Stimulated activated CD8-positive, alpha-beta memory T cell treated with anti-CD3 and anti-CD28 coated beads, Interleukin-12 subunit alpha, Interleukin-12 subunit beta, amount 100 ng/mL, for 4 hours (primary cell): ENCODE measurements around the gene NACC1.
A peak's percentile ranks its signal among the peaks of the same experiment; 100 is the strongest.
"Not testable (repeated sequence)": the region's sequence is repeated elsewhere in the genome, so short reads cannot be mapped to it uniquely, and the experiment has no call there.

Experiments used
- DNase-seq: peaks from one replicate; pipeline ENCODE4 v3.0.0-alpha.2; 2020; ENCODE audit warnings: low read depth

Gene NACC1

DNA sequence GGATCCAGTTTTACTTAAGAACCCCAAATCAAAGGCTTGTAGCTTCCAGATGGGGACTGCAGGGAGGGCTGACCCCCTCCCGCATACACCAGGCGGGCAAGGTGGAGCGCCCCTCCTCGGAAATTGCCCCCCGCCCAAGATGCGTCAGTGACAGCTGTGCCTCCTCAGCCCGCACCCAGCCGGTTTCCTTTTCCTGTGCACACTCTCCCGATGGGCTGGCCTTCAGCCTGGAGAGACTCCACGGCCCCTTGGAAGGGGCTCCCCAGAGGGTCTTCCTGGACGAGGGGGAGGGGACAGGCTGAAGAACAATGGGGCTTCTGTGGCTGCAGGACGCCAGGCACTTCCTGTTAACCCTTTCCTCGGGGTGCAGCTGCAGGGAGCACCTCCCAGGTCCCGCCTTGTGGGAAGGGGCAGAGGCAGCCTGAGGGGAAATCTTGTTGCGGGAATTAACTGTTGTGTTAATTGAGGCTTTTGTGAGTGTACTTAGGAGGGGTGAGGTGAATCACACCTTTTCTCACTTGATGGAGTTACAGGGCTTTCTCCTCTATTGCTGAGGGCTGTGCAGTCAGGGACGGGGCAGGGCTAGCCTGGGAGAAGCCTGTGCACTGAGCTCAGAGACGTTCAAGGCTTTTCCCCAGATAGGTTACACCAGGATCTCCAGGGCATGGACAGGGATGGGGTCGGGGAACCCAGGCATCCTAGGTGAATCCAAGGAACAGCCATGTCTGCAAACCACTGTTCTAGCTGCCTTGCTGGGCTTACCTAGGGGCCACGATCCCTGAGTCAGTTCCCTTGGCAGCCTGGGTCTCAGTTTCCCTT lies 46.5 kb downstream of the NACC1 start:
- no peak for DNase-seq

DNA sequence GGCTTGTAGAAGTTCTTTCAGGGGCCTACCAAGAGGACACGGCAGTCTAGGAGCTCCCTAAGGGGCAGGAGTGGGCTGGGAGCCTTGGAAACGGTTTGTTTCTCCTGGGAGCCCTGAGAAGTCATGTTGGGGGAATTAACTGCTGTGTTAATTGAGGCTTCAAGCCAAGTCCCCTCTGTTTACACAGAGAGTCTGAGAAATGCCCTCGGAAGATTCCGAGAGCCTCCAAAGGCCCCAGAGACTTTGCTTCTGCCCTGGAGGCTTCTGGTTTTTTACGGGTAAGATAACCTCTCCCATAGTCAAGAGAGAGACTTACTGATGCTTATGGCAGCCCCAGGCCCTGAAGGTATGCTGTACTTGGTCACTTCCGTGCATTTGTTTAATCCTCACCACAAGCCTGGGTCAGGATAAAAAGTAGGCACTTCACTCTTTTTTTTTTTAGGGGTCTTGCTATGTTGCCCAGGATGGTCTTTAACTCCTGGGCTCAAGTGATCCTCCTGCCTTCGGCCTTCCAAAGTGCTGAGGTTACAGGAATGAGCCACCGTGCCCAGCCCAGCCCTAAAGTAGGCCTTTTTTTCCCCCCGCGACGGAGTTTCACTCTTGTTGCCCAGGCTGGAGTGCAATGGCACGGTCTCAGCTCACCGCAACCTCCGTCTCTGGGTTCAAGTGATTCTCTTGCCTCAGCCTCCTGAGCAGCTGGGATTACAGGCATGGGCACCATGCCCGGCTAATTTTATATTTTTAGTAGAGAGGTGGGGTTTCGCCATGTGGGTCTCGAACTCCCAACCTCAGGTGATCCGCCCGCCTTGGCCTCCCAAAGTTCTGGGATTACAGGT lies 47.3 kb downstream of the NACC1 start:
- no peak for DNase-seq

DNA sequence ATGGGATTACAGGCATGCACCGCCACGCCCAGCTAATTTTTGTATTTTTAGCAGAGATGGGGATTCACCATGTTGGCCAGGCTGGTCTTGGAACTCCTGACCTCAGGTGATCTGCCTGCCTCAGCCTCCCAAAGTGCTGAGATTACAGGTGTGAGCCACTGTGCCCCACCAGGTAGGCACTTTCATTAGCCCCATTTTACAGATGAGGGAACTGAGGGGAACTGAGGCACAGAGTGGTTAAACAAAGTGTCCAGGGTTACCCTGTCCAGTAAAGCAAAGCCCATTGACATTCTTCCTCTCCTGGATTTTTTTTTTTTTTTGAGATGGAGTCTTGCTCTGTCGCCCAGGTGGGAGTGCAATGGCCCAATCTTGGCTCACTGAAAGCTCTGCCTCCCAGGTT lies 48.1 kb downstream of the NACC1 start:
- not testable (repeated sequence) for DNase-seq

DNA sequence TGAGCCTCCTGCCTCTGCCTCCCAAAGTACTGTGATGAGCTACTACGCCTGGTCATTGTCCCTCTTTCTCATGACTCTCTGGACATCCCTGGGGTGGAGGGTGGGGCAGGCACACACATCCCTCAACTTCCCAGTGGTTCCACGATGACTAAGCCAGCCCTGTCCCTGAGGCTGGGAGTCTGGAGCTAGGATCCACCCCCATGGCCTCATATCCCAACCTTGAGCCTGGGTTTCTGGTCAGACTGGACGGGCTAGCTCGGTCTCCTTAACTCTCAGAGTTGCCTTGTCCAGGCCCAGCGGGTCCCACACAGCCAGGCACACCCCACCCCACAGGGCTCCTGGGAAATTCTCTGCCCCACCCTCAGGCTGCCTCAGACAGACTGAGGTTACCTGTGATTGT lies 51.7 kb downstream of the NACC1 start:
- DNase-seq = no peak

DNA sequence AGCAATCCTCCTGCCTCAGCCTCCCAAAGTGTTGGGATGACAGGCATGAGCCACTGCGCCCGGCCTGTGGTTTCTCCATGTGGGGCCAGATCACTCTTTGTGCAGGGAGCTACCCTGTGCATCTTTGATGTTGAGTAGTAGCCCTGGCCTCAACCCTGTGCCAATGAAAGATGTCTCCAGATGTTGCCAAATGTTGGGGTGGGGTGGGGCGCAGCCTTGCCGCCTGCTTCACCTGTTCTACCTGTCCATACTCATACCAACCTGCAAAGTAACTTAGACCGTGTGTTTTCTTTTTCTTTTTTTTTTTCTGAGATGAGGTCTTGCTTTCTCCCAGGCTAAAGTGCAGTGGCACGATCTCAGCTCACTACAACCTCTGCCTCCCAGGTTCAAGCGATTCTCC lies 53.1 kb downstream of the NACC1 start:
- DNase-seq = no peak

DNA sequence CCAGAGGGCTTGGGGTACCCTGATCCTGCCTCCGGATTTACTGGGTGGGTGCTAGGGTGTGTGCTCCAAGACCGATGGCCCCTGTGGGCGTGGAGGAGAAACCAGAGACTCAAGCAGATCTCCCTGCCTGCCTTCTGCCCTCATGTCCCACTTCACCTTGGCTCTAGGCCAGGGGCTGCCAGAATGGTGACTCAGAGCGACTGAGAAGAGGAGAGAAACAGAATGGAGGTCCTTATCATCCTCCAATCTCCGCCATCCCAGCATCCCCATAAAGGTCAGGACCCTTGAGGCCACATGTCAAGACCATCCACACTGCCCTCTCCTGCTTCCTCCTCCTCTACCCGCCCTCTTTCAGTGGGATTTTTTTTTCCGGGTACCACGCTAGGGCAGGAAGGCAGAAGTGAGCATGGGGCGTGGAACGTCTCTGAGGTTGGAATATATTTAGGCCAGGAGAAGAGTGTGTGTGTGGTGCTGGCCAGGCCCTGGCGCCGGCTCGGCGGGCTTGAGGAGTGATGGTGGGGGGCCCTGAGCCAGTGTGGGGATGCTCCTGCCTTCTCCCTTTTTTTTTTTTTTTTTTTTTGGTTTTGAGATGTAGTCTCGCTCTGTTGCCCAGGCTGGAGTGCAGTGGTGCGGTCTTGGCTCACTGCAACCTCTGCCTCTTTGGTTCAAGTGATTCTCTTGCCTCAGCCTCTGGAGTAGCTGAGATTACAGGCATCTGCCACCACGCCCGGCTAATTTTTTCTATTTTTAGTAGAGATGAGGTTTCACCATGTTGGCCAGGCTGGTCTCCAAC lies 54.5 kb downstream of the NACC1 start:
- peak; percentile 65 for DNase-seq

DNA sequence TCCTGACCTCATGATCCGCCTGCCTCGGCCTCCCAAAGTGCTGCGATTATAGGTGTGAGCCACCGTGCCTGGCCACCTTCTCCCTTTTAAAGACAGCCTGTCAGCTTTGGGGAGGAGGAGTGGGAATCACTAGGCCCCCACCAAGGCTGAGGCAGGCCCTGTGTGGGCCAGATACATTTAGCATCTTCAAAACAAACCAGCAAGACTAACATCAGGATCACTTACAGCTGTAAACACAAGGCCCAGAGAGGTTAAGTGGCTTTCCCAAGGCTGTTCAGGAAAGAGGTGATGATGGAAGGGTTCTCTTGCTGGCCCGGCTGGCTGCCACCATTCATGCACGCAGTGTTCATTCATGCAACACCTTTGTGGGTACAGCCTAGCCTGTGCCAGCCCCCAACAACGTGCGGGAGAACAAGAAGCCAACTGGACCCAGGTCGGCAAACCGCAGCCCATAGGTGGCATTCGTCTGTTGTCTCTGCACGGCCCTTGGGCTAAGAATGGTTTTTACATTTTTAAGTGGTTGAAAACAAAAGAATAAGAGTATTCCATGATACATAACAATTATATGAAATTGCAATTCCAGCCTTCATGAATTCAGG lies 55.2 kb downstream of the NACC1 start:
- no peak for DNase-seq

DNA sequence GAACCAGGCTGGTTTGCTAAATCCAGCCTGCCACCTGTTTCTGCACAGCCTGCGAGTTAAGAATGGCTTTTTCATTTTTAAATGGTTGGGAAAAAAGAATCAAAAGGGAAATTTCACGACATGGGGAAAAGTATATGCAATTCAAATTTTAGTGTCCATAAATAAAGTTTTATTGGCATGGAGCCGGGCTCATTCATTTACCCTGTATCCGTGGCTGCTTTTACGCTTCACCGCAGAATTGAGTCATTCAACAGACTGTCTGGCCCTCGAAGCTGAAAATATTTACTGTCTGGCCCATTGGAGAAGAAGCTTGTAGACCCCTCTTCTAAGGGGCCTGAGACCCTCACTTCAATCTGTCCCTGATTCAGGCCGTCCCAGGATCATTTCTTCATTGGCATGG lies 58.3 kb downstream of the NACC1 start:
- DNase-seq = no peak

DNA sequence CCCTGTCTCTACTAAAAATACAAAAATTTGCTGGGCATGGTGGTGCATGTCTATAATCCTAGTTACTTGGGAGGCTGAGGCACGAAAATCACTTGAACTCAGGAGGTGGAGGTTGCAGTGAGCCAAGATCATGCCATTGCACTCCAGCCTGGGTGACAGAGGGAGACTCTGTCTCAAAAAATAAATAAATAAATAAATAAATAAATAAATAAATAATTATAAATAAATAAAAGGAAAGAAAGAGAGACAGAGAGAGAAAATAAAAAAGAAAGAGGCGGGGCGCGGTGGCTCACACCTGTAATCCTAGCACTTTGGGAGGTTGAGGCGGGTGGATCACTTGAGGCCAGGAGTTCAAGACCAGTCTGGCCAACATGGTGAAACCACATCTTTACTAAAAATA lies 59.5 kb downstream of the NACC1 start:
- not testable (repeated sequence) for DNase-seq

DNA sequence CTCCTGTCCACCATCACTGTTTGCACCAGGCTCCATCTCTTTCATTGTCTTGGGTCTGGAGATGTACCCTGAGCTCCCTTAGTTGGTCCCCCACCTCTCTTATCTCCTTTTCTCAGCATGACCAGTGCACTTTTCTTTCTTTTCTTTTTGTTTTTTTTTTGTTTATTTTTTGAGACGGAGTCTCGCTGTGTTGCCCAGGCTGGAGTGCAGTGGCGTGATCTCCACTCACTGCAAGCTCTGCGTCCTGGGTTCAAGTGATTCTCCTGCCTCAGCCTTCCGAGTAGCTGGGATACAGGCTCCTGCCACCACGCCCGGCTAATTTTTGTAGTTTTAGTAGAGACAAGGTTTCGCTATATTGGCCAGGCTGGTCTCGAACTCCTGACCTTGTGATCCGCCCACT lies 60.2 kb downstream of the NACC1 start:
- not testable (repeated sequence) for DNase-seq

DNA sequence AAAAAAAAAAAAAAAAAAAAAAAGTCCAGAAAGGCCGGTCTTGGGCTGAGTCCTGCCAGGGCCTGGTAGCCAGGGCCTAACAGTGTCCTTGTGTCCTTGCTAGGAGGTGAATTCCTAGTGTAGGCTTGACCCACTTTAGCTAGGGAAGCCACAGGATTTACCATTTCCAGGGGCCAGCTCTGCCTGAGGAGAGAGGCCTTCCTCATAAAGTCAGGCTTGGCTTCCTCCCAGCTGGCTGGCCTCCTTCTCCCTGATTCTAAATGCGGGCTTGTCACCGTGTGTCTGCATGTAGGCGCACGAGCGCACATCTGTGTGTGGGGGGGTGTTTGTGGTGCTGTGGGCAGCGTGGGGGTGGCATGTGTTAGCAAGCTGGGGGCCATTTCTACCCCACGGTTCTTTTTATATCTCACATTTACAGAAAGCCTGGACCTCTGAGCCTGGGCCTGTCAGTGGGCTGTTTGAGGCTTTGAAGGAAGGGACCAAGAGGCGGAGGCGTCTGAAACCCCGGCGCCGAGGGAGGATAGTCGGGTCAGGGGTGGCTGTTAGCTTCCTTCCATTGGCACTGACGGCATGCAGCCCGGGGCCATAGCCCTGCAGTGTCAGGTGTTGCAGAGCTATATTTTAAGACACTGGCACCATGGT lies 63.8 kb downstream of the NACC1 start:
- peak; percentile 46 for DNase-seq

DNA sequence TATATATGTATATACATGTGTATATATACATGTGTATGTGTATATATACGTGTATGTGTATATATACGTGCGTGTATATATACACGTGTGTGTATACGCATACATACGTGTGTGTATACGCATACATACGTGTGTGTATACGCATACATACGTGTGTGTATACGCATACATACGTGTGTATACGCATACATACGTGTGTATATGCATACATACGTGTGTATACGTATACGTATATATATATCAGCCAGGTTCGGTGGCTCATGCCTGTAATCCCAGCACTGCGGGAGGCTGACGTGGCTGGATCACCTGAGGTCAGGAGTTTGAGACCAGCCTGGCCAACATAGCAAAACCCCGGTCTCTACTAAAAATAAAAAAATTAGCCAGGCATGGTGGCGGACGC lies 66.9 kb downstream of the NACC1 start:
- not testable (repeated sequence) for DNase-seq

DNA sequence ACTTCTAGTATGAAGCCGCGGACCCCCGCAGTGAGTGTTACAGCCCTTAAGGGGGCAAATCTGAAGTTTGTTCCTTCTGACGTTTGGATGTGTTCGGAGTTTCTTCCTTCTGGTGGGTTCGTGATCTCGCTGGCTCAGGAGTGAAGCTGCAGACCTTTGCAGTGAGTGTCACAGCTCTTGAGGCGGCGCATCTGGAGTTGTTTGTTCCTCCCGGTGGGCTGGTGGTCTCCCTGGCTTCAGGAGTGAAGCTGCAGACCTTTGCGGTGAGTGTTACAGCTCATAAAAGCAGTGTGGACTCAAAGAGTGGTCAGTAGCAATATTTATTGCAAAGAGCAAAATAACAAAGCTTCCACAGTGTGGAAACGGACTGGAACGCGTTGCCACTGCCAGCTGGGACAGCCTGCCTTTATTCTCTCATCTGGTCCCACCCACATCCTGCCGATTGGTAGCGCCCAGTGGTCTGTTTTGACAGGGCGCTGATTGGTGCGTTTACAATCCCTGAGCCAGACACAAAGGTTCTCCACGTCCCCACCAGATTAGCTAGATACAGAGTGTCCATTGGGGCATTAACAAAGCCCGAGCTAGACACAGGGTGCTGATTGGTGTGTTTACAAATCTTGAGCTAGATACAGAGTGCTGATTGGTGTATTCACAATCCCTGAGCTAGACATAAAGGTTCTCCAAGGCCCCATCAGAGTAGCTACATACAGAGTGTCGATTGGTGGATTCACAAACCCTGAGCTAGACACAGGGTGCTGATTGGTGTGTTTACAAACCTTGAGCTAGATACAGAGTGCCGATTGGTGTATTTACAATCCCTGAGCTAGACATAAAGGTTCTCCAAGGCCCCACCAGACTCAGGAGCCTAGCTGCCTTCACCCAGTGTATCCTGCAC lies 67.9 kb downstream of the NACC1 start:
- not testable (repeated sequence) for DNase-seq

DNA sequence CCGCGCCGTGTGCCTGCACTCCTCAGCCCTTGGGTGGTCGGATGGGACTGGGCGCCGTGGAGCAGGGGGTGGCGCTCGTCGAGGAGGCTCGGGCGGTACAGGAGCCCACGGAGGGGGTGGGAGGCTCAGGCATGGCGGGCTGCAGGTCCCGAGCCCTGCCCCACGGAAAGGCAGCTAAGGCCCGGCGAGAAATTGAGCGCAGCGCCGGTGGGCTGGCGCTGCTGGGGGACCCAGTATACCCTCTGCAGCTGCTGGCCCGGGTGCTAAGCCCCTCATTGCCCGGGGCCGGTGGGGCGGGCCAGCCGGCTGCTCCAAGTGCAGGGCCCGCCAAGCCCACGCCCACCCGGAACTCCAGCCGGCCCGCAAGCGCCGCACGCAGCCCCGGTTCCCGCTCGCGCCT lies 68.6 kb downstream of the NACC1 start:
- not testable (repeated sequence) for DNase-seq

DNA sequence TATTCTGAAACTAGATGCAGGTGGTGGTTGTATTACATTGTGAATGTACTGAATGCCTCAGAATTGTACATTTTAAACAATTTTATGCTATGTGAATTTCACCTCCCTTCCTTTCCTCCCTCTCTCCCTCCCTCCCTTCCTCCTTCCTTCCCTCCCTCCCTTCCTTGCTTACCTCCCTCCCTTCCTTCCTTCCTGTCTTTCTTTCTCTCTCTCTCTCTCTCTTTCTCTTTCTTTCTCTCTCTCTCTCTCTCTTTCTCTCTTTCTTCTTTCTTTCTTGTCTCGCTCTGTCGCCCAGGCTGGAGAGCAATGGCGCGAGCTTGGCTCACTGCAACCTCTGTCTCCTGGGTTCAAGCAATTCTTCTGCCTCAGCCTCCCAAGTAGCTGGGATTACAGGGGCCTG lies 69.4 kb downstream of the NACC1 start:
- DNase-seq = no peak

DNA sequence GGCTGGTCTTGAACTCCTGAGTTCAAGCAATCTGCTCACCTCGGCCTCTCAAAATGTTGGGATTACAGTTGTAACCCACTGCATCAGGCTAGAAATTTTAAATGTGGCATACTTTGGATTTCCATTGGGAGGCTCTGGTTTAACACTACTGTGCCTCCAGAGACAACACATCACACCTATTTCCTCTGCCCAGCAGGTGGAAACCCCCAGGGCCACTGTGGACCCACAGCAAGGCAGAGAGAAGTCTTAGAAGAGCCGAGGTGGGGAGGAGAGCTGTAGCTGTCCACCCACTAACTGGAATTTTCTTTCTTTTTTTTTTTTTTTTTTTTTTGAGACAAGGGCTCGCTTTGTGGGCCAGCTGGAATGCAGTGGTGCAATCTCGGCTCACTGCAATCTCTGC lies 71.5 kb downstream of the NACC1 start:
- DNase-seq = no peak
